HepG2 (cell line): Measurements from ENCODE around the gene FNDC10. TPM values are rescaled to one million over a fixed set of nuclear protein-coding genes. Genes with fewer than 3 reads are reported as not detected.

ENCODE experiments used
- AFF4 ChIP-seq: sonication (generic); formaldehyde crosslinking; IDR thresholded peaks from 2 replicates; pipeline ENCODE4 v1.4.0; 2020; ENCODE audit warnings: missing genetic modification reagents
- ARID4A ChIP-seq: sonication (generic); formaldehyde crosslinking; IDR thresholded peaks from 2 replicates; pipeline ENCODE4 v1.5.0; 2020; ENCODE audit warnings: mild to moderate bottlenecking, missing genetic modification reagents, borderline replicate concordance
- DPF2 ChIP-seq: sonication (generic); formaldehyde crosslinking; IDR thresholded peaks from 2 replicates; pipeline ENCODE4 v1.4.0; 2020; ENCODE audit warnings: mild to moderate bottlenecking, low read depth, missing genetic modification reagents, borderline replicate concordance
- ERF ChIP-seq: IDR thresholded peaks from 2 replicates; pipeline ENCODE4 v1.6.1; 2018; ENCODE audit warnings: missing biosample characterization, missing genetic modification reagents
- ETV6 ChIP-seq: sonication (generic); formaldehyde crosslinking; conservative IDR thresholded peaks from 2 replicates; pipeline ENCODE4 v1.4.0; 2020; ENCODE audit warnings: missing genetic modification reagents
- GATAD1 ChIP-seq: IDR thresholded peaks from 2 replicates; pipeline ENCODE4 v1.6.1; 2016; ENCODE audit warnings: missing genetic modification reagents, missing compliant biosample characterization
- HNRNPK ChIP-seq: fragments of 200-400 bp; formaldehyde crosslinking; IDR thresholded peaks from 2 replicates; pipeline ENCODE4 v1.6.1; 2018; ENCODE audit warnings: low read length, low read depth, moderate library complexity, mild to moderate bottlenecking; ENCODE audit not compliant: poor library complexity, severe bottlenecking
- HOXA7 ChIP-seq: sonication (generic); formaldehyde crosslinking; IDR thresholded peaks from 2 replicates; pipeline ENCODE4 v1.8.1; 2022; ENCODE audit warnings: mild to moderate bottlenecking, missing genetic modification reagents, moderate library complexity
- MAX ChIP-seq: IDR thresholded peaks from 2 replicates; pipeline ENCODE4 v1.6.1; 2012; ENCODE audit warnings: inconsistent platforms
- MED13 ChIP-seq: sonication (generic); formaldehyde crosslinking; IDR thresholded peaks from 2 replicates; pipeline ENCODE4 v1.5.0; 2020; ENCODE audit warnings: missing genetic modification reagents
- MLLT10 ChIP-seq: sonication (generic); formaldehyde crosslinking; IDR thresholded peaks from 2 replicates; pipeline ENCODE4 v1.4.0; 2020; ENCODE audit warnings: missing genetic modification reagents
- NKX3-1 ChIP-seq: sonication (generic); formaldehyde crosslinking; IDR thresholded peaks from 2 replicates; pipeline ENCODE4 v1.5.0; 2020; ENCODE audit warnings: missing genetic modification reagents
- PAF1 ChIP-seq: IDR thresholded peaks from 2 replicates; pipeline ENCODE4 v1.6.1; 2016; ENCODE audit warnings: missing genetic modification reagents, missing compliant biosample characterization
- SKI ChIP-seq: fragments of 450-650 bp; IDR thresholded peaks from one replicate; pipeline ENCODE4 v1.6.1; 2018; ENCODE audit warnings: mild to moderate bottlenecking; ENCODE audit not compliant: partially characterized antibody
- SMAD9 ChIP-seq: sonication (generic); formaldehyde crosslinking; IDR thresholded peaks from 2 replicates; pipeline ENCODE4 v1.5.1; 2020; ENCODE audit warnings: mild to moderate bottlenecking, missing genetic modification reagents
- SMARCE1 ChIP-seq: fragments of 450-650 bp; IDR thresholded peaks from 2 replicates; pipeline ENCODE4 v1.6.1; 2017; ENCODE audit warnings: borderline replicate concordance
- ZBTB1 ChIP-seq: sonication (generic); formaldehyde crosslinking; IDR thresholded peaks from 2 replicates; pipeline ENCODE4 v1.4.0; 2020; ENCODE audit warnings: missing genetic modification reagents, borderline replicate concordance
- ZBTB2 ChIP-seq: sonication (generic); formaldehyde crosslinking; IDR thresholded peaks from 2 replicates; pipeline ENCODE4 v1.8.0; 2022; ENCODE audit warnings: low read depth, missing genetic modification reagents
- ZNF367 ChIP-seq: sonication (generic); formaldehyde crosslinking; IDR thresholded peaks from 2 replicates; pipeline ENCODE4 v1.4.0; 2020; ENCODE audit warnings: missing genetic modification reagents, borderline replicate concordance
- ZNF382 ChIP-seq: sonication (generic); formaldehyde crosslinking; IDR thresholded peaks from 2 replicates; pipeline ENCODE4 v1.5.0; 2020; ENCODE audit warnings: missing genetic modification reagents, mild to moderate bottlenecking, borderline replicate concordance
- polyA plus RNA-seq, 8 experiments: library from polyadenylated mRNA; depleted of rRNA in 3 of 8; stranded (reverse) in 7 of 8; unstranded in 1 of 8; fragments of >200 nt; fragmentation: Illumina TruSeq in 4 of 8; extraction: Trizol in 4 of 8; gene quantifications; 2 replicates each; pipeline versions ENCODE4 v1.2.1 to v1.2.3, GENCODE V29; 2011 to 2016; ENCODE audit warnings: low read depth in 4 of 8, missing spikeins in 1 of 8, mixed read lengths in 1 of 8; ENCODE audit not compliant: insufficient read depth in 1 of 8
- total RNA-seq, 5 experiments: library from RNA; depleted of rRNA; stranded (reverse); fragments of >200 nt; fragmentation: Illumina TruSeq; extraction: Trizol; gene quantifications; 2 replicates each; pipeline ENCODE4 v1.2.3, GENCODE V29; 2016; ENCODE audit warnings: low read depth in 1 of 5

Gene FNDC10
- total and polyA plus RNA-seq, 2 of the 13 experiments (the other 11 are each of a cell fraction or from before 2014, with no cell fraction given), result 2.2 to 2.5 TPM

GRCh38 chr1:1574721-1575537, 25.0 kb downstream of the FNDC10 start, which contains the start of gene SSU72 (continued):
- TF ChIP-seq ZNF367 (CRISPR knock-in tag), result no peak
- no peak for TF ChIP-seq MED13 (CRISPR knock-in tag)
- TF ChIP-seq DPF2 (CRISPR knock-in tag), result no peak
- no peak for TF ChIP-seq ZNF382 (CRISPR knock-in tag)
- TF ChIP-seq SMAD9 (CRISPR knock-in tag), result no peak
- TF ChIP-seq ERF (CRISPR knock-in tag), result 0 out of 2 replicates have a peak, but pooled peaks have one; percentile 24
- TF ChIP-seq MLLT10 (CRISPR knock-in tag), result no peak
- TF ChIP-seq ETV6 (CRISPR knock-in tag), result no peak
- TF ChIP-seq MAX, result peak; percentile 63
- peak; percentile 77; the same call in 1 of the 2 replicates for TF ChIP-seq ARID4A (CRISPR knock-in tag)
- TF ChIP-seq HOXA7 (CRISPR knock-in tag), result no peak
- no peak for TF ChIP-seq ZBTB1 (CRISPR knock-in tag)
- no peak for TF ChIP-seq NKX3-1
- TF ChIP-seq SMARCE1, result no peak
- TF ChIP-seq PAF1 (CRISPR knock-in tag), result no peak
- TF ChIP-seq HNRNPK, result no peak
- TF ChIP-seq GATAD1, result peak; percentile 98
- no peak for TF ChIP-seq AFF4 (CRISPR knock-in tag)
- TF ChIP-seq ZBTB2 (CRISPR knock-in tag), result peak; percentile 86
- TF ChIP-seq SKI, result peak; percentile 44
